Astrocyte of the cerebellum (primary cell): ENCODE results near the gene IQSEC1.

Source experiments
- DNase-seq: peaks from one replicate; pipeline ENCODE4 v3.0.0-alpha.2; 2011; ENCODE audit warnings: low read depth
- H3K4me3 ChIP-seq: 2 replicates; pipeline ENCODE4 v1.5.1; 2011; ENCODE audit warnings: mild to moderate bottlenecking, low read depth, low read length, moderate library complexity
- CTCF ChIP-seq: IDR thresholded peaks from 2 replicates; pipeline ENCODE4 v1.5.1; 2012; ENCODE audit warnings: low read length, low read depth, moderate library complexity, mild to moderate bottlenecking; ENCODE audit errors: missing control alignments
- in situ Hi-C: cut with HindIII; loops from 2 replicates; pipeline ENCODE4 v1.10.0; 2017; ENCODE audit warnings: low sequenced_read_pairs

IQSEC1 gene

GRCh38 chr3:13052191-13052820 lies 20.9 kb downstream of the IQSEC1 start:
- no peak for TF ChIP-seq CTCF
- in situ Hi-C loops, result no loop called here
- H3K4me3 ChIP-seq, result no peak overlapping the region
- no peak for DNase-seq

- in situ Hi-C loops, result no loop called here
- H3K4me3 ChIP-seq, result no peak overlapping the region
- DNase-seq, result no peak
- TF ChIP-seq CTCF, result no peak
Measured at GRCh38 chr3:13051581-13051980, 21.6 kb downstream of the IQSEC1 start.

- no peak overlapping the region for H3K4me3 ChIP-seq
- no peak for DNase-seq
- TF ChIP-seq CTCF, result no peak
- in situ Hi-C loops, result no loop called here
Measured at GRCh38 chr3:13051066-13051465, 22.2 kb downstream of the IQSEC1 start.

GRCh38 chr3:13050446-13050845 lies 22.8 kb downstream of the IQSEC1 start:
- no peak for TF ChIP-seq CTCF
- DNase-seq, result no peak
- H3K4me3 ChIP-seq, result no peak overlapping the region
- in situ Hi-C loops, result no loop called here

- H3K4me3 ChIP-seq, result no peak overlapping the region
- in situ Hi-C loops, result no loop called here
- DNase-seq, result no peak
- no peak for TF ChIP-seq CTCF
Measured at GRCh38 chr3:13049400-13049799, 23.8 kb downstream of the IQSEC1 start.

- H3K4me3 ChIP-seq, result no peak overlapping the region
- TF ChIP-seq CTCF, result peak; percentile 33
- in situ Hi-C loops, result no loop called here
- DNase-seq, result no peak
Measured at GRCh38 chr3:13047296-13048165, 25.7 kb downstream of the IQSEC1 start.
